Measurements from ENCODE around the gene ACTBL2. TPM values are rescaled to one million over a fixed set of nuclear protein-coding genes. Genes with fewer than 3 reads are reported as not detected.

ACTBL2 gene
- total RNA-seq, 1 experiment from 2014 or later: not detected

- ChIA-PET POLR2A (interaction anchor here (0.8 kb wide), 1 partner anchor 28 kb away, joined by 3 read pairs; no protein-coding TSS in a partner anchor), CTCF (interaction anchor here (0.6 to 11.2 kb wide), 10 partner anchors 13 to 964 kb away, joined by 3 to 108 read pairs (median 16); partner anchors contain the start of gene PLK2)
- no peaks in the 10 kb centered on the region for H3K27me3 Mint-ChIP-seq (ENCODE audit: insufficient read depth, unreplicated experiment)
- H3K9me3 Mint-ChIP-seq (ENCODE audit: unreplicated experiment): no peaks in the 10 kb centered on the region
- intact Hi-C loops (cut with micrococcal nuclease): loop anchor here (10.0 kb wide), 2 partner anchors 163 to 687 kb away; no protein-coding TSS in a partner anchor
- no peak for TF ChIP-seq CTCF (IDR thresholded peaks at IDR 0.05; ENCODE audit: unreplicated experiment)
- H3K4me1 Mint-ChIP-seq (ENCODE audit: insufficient read depth, unreplicated experiment): peaks cover 38% of the 10 kb centered on the region
- no TSS peak for BruUV-seq (replicated peaks)
- no peak overlapping the region for H3K27ac Mint-ChIP-seq (ENCODE audit: low read depth, unreplicated experiment)
- peaks cover 7% of the 10 kb centered on the region for H3K36me3 Mint-ChIP-seq (ENCODE audit: insufficient read depth, unreplicated experiment)
- H3K4me3 Mint-ChIP-seq (ENCODE audit: unreplicated experiment): no peak overlapping the region
- DNase-seq (ENCODE audit: unreplicated experiment): no peak
Measured at GRCh38 chr5:57497733-57498132, 15.1 kb upstream of the ACTBL2 start.

- DNase-seq (ENCODE audit: unreplicated experiment): no peak
- no peak for TF ChIP-seq CTCF (IDR thresholded peaks at IDR 0.05; ENCODE audit: unreplicated experiment)
- intact Hi-C loops (cut with micrococcal nuclease): loop anchor here (2.0 to 10.0 kb wide), 3 partner anchors 63 to 689 kb away; no protein-coding TSS in a partner anchor
- H3K27me3 Mint-ChIP-seq (ENCODE audit: insufficient read depth, unreplicated experiment): no peaks in the 10 kb centered on the region
- no TSS peak for BruUV-seq (replicated peaks)
- ChIA-PET CTCF (interaction anchor here (0.5 to 11.2 kb wide), 26 partner anchors 9 to 1354 kb away, joined by 3 to 108 read pairs (median 4); partner anchors contain the start of gene PLK2), POLR2A (interaction anchor here (0.6 to 2.4 kb wide), 18 partner anchors 12 to 968 kb away, joined by 3 to 12 read pairs (median 4); partner anchors contain the start of gene ACTBL2)
- peaks cover 7% of the 10 kb centered on the region for H3K36me3 Mint-ChIP-seq (ENCODE audit: insufficient read depth, unreplicated experiment)
- H3K4me3 Mint-ChIP-seq (ENCODE audit: unreplicated experiment): no peak overlapping the region
- peaks cover 46% of the 10 kb centered on the region for H3K4me1 Mint-ChIP-seq (ENCODE audit: insufficient read depth, unreplicated experiment)
- no peaks in the 10 kb centered on the region for H3K9me3 Mint-ChIP-seq (ENCODE audit: unreplicated experiment)
- H3K27ac Mint-ChIP-seq (ENCODE audit: low read depth, unreplicated experiment): peak overlapping the region; percentile 84
Measured at GRCh38 chr5:57495285-57496086, 12.9 kb upstream of the ACTBL2 start.

GRCh38 chr5:57494104-57495098 is 11.8 kb upstream of the ACTBL2 start:
- peak overlapping the region; percentile 84 for H3K27ac Mint-ChIP-seq (ENCODE audit: low read depth, unreplicated experiment)
- intact Hi-C loops (cut with micrococcal nuclease): loop anchor here (1.0 to 10.0 kb wide), 5 partner anchors 62 to 690 kb away; no protein-coding TSS in a partner anchor
- peaks cover 42% of the 10 kb centered on the region for H3K4me1 Mint-ChIP-seq (ENCODE audit: insufficient read depth, unreplicated experiment)
- peaks cover 7% of the 10 kb centered on the region for H3K36me3 Mint-ChIP-seq (ENCODE audit: insufficient read depth, unreplicated experiment)
- CTCF ChIA-PET: interaction anchor here (0.5 to 11.2 kb wide), 18 partner anchors 11 to 1352 kb away, joined by 3 to 108 read pairs (median 4); partner anchors contain the start of gene PLK2
- no peak for TF ChIP-seq CTCF (IDR thresholded peaks at IDR 0.05; ENCODE audit: unreplicated experiment)
- no peaks in the 10 kb centered on the region for H3K9me3 Mint-ChIP-seq (ENCODE audit: unreplicated experiment)
- BruUV-seq (replicated peaks): no TSS peak
- DNase-seq (ENCODE audit: unreplicated experiment): peak; percentile 99
- H3K4me3 Mint-ChIP-seq (ENCODE audit: unreplicated experiment): peak overlapping the region; percentile 32
- POLR2A ChIA-PET: interaction anchor here (0.6 to 2.4 kb wide), 14 partner anchors 11 to 965 kb away, joined by 3 to 12 read pairs (median 4); partner anchors contain the start of gene ACTBL2
- no peaks in the 10 kb centered on the region for H3K27me3 Mint-ChIP-seq (ENCODE audit: insufficient read depth, unreplicated experiment)

Measured in MCF 10A (cell line).